Ureter (tissue), 1 donor: ENCODE measurements around the gene TMEM106C. TPM values are rescaled to one million over a fixed set of nuclear protein-coding genes. Genes with fewer than 3 reads are reported as not detected.

ENCODE experiments used
- DNase-seq: peaks from one replicate; pipeline ENCODE4 v3.0.0-alpha.2; 2020; ENCODE audit warnings: low spot score
- total RNA-seq: library from RNA; stranded (reverse); gene quantifications from one replicate; pipeline ENCODE4 v1.2.4, GENCODE V29; 2023
- donor health status: DM: yes; HTN: yes; CAD: no.

The TMEM106C gene
- total RNA-seq, 1 donor from 2014 or later, result 39.0 TPM

GRCh38 chr12:48016373-48017020 is 53.1 kb downstream of the TMEM106C start:
- no peak for DNase-seq

DNA sequence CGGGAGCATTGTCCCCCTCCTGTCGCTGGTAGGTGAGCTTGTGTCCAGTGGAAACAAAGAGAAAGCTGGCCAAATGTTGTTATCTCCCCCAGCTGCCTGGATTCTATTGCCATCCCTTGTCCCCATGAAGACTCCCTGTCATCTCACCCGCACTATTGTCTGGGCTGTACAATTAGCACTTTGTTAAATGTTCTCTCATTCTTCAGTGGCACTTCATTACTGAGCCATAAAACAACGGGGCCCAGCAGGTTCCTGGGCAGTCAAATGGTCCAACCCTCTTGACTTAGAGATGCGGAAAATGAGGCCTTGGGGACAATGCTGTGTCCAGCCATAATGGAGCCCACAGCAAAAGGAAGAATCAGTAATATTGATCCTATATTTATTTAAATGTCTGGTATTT is 54.1 kb downstream of the TMEM106C start:
- no peak for DNase-seq

GRCh38 chr12:48017921-48018617 is 54.7 kb downstream of the TMEM106C start:
- no peak for DNase-seq

Other genes with a start within 250 kb of the TMEM106C start
- gene ENDOU, start 238.1 kb upstream of the TMEM106C start, total RNA-seq, result 0.89 TPM
- gene RAPGEF3, start 204.7 kb upstream of the TMEM106C start, total RNA-seq, result 83.4 TPM
- gene SLC48A1, start 190.4 kb upstream of the TMEM106C start, total RNA-seq, result 41.3 TPM
- 144 TPM for gene HDAC7, start 143.7 kb upstream of the TMEM106C start, total RNA-seq
- gene VDR, start 58.6 kb upstream of the TMEM106C start, total RNA-seq, result 12.6 TPM
- not detected for gene COL2A1, start 40.9 kb downstream of the TMEM106C start, total RNA-seq
- gene SENP1, start 142.5 kb downstream of the TMEM106C start, total RNA-seq, result 32.3 TPM
- gene PFKM, start 155.8 kb downstream of the TMEM106C start, total RNA-seq, result 55.1 TPM
- gene ASB8, start 193.9 kb downstream of the TMEM106C start, total RNA-seq, result 51.1 TPM
- gene CCDC184, start 220.0 kb downstream of the TMEM106C start, total RNA-seq, result 5.6 TPM
- not detected for gene OR10AD1, start 239.7 kb downstream of the TMEM106C start, total RNA-seq